H1 (cell line): ENCODE data around the gene OR52W1. TPM values are rescaled to one million over a fixed set of nuclear protein-coding genes. Genes with fewer than 3 reads are reported as not detected.

Experiments
- RAD21 ChIP-seq, 2 experiments: IDR thresholded peaks in 1 of 2; conservative IDR thresholded peaks in 1 of 2; 2 replicates each; pipeline ENCODE4 v1.6.1; 2011; ENCODE audit warnings: low read depth in 2 of 2, low read length in 2 of 2, improper control_type of control experiment in 1 of 2, inconsistent platforms in 1 of 2, mild to moderate bottlenecking in 1 of 2, moderate library complexity in 1 of 2
- polyA plus RNA-seq, 7 experiments: library from polyadenylated mRNA; depleted of rRNA in 3 of 7; stranded (reverse) in 5 of 7; unstranded in 2 of 7; fragments of >200 nt in 5 of 7; fragments of 200-250 nt in 2 of 7; gene quantifications; 1 replicate in 5 of 7; 2 replicates in 1 of 7; 4 replicates in 1 of 7; pipeline versions ENCODE4 v1.2.1 to v1.2.3, GENCODE V29; 2011 to 2013; ENCODE audit warnings: missing spikeins in 2 of 7, mixed read lengths in 2 of 7
- total RNA-seq: library from RNA; stranded (reverse); fragmentation: NEBNext Ultra II Directional; extraction: Animal tissue kit (Norgen Biotek cat#: 25700); gene quantifications from 2 replicates; pipeline ENCODE4 v1.2.1, GENCODE V29; 2021

Gene OR52W1
- total and polyA plus RNA-seq, 2 of the 8 experiments (the other 6 are each of a cell fraction or from before 2014, with no cell fraction given) = not detected

GRCh38 chr11:6191742-6192141, 7.3 kb upstream of the OR52W1 start (continued):
- no peak for TF ChIP-seq RAD21 (IDR thresholded peaks at IDR 0.05 in 1 of 2, conservative IDR thresholded peaks at IDR 0.05 in 1 of 2; ENCODE audit: low read depth in 2 of 2, low read length in 2 of 2)
- TF ChIP-seq, all 59 proteins: peak for 0
